NB4 (cell line): Measurements from ENCODE around the gene BICD2.
A peak's percentile ranks its signal among the peaks of the same experiment; 100 is the strongest.

Experiments
- DNase-seq: peaks from one replicate; pipeline ENCODE4 v3.0.0; 2010; ENCODE audit warnings: low read depth
- H3K4me3 ChIP-seq: one replicate; pipeline ENCODE4 v1.5.1; 2011; ENCODE audit warnings: mild to moderate bottlenecking, low read depth, low read length, moderate library complexity
- MYC ChIP-seq: IDR thresholded peaks from 2 replicates; pipeline ENCODE4 v1.6.1; 2011; ENCODE audit warnings: low read depth, low read length
- POLR2A ChIP-seq: IDR thresholded peaks from 2 replicates; pipeline ENCODE4 v1.6.1; 2011; ENCODE audit warnings: mild to moderate bottlenecking; ENCODE audit not compliant: insufficient read length; ENCODE audit errors: extremely low read depth
- TF ChIP-seq, protein P1 (sequence below): IDR thresholded peaks from one replicate; pipeline ENCODE4 v1.5.1; 2012; ENCODE audit warnings: low read depth, low read length
- TF ChIP-seq, protein P2 (sequence below): IDR thresholded peaks from 2 replicates; pipeline ENCODE4 v1.6.1; 2011; ENCODE audit warnings: low read depth, low read length

Gene BICD2

DNA sequence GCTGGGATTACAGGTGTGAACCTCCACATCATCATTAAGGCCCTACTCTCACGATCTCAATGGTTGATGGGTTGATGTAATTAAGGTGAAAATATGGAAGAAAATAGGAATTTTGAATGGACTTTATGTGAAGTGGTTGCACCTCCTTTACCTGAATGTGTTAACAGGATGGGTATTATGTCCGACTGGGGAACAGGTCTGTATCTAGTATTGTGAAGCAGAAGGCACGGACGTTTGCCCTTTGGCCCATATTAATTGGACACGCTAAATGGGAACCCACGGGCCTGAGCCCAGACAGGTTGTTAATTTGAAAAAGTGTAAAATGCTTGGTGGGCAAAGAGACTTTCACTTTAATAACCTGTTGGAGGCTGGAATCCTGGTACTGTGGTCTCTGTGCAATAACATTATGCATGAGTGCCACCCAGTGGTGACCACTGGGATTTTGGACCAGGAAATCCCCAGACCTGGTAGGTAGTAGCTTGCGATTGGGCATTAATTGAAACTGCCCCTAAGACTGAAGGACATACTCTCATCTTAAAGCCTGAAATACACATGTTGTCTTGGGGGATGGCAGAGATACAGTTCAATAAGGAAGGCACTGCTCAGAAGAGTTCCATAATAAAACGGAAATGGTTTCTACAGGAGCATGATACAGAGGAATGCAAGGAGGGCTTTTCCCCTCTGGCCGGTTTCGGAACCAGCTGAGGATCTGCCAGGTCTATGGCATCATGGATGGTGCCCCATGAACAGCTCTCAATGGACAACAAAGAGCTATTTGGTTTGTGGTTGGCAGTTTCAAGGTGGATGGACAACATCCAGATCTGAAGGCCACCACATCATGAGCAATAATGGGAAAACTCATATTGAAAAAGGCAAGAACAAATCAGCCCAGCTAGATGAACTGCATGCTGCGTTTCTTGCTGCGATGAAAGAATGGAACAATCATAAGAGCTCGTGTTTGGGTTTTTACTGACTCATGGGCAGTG lies 26.2 kb upstream of the BICD2 start:
- no peak overlapping the region for H3K4me3 ChIP-seq
- DNase-seq: peak; percentile 78
- TF ChIP-seq, protein P1, sequence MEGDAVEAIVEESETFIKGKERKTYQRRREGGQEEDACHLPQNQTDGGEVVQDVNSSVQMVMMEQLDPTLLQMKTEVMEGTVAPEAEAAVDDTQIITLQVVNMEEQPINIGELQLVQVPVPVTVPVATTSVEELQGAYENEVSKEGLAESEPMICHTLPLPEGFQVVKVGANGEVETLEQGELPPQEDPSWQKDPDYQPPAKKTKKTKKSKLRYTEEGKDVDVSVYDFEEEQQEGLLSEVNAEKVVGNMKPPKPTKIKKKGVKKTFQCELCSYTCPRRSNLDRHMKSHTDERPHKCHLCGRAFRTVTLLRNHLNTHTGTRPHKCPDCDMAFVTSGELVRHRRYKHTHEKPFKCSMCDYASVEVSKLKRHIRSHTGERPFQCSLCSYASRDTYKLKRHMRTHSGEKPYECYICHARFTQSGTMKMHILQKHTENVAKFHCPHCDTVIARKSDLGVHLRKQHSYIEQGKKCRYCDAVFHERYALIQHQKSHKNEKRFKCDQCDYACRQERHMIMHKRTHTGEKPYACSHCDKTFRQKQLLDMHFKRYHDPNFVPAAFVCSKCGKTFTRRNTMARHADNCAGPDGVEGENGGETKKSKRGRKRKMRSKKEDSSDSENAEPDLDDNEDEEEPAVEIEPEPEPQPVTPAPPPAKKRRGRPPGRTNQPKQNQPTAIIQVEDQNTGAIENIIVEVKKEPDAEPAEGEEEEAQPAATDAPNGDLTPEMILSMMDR: peak; percentile 68
- TF ChIP-seq MYC: 0 out of 2 replicates have a peak, but pooled peaks have one; percentile 15
- TF ChIP-seq POLR2A: no peak

DNA sequence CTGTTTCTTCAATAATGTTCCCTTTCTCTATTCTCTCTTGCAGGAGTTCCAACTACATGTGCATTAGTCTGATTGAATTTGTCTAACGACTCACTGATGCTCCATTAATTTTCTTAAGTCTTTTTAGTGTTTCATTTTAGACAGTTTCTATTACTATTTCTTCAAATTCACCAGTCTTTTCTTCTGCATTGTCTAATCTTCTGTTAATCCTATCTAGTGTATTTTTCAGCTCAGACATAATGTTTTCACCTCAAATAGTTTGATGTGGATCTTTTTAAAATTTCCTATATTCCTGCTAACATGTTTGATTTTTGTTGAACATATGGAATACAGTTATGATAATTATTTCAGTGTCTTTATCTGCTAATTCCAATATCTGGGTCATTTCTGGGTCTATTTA lies 21.7 kb upstream of the BICD2 start:
- H3K4me3 ChIP-seq: no peak overlapping the region
- DNase-seq: no peak
- TF ChIP-seq MYC (no peak), POLR2A (no peak)
- TF ChIP-seq, protein P2, sequence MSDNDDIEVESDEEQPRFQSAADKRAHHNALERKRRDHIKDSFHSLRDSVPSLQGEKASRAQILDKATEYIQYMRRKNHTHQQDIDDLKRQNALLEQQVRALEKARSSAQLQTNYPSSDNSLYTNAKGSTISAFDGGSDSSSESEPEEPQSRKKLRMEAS: no peak
- TF ChIP-seq, protein P1: no peak

DNA sequence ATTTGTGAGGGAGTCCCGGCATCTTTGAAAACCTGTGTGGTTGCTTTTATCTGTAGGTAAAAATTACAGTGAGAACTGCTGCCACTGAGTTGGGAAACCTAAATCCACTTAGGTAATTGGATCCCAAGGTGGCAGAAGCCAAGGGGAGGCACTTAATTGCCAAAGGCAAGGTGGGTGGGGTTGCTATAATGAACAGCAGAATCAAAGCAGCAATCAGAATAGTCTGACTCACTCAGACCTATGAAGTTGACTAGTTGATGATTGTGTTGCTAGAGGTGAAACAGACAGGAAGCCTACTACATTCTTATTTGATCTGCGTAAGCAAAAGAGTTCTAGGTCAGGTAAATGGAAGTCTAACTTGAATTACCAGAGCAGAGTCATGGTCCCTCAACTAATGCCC lies 17.3 kb upstream of the BICD2 start:
- no peak for DNase-seq
- no peak overlapping the region for H3K4me3 ChIP-seq
- TF ChIP-seq, protein P2: no peak
- TF ChIP-seq, protein P1: no peak
- TF ChIP-seq MYC: no peak
- TF ChIP-seq POLR2A: no peak

DNA sequence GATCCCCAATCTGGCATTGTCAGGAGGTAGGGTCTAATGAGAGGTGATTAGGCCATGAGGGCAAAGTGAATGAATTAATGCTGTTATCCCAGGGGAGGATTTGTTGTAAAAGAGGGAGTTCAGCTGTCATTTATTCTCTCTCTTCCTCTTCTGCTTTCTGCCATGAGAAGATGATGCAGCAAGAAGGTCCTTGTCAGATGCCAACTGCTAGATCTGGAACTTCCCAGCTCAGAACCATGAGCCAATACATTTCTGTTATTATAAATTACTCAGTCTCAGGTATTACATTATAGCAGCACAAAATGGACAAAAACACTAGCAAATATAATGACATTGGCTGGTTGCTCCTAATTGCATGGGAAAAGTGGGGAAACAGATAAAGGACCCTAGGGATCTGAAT lies 15.6 kb upstream of the BICD2 start:
- no peak overlapping the region for H3K4me3 ChIP-seq
- TF ChIP-seq, protein P1: no peak
- TF ChIP-seq POLR2A (no peak), MYC (no peak)
- TF ChIP-seq, protein P2: no peak
- DNase-seq: no peak

DNA sequence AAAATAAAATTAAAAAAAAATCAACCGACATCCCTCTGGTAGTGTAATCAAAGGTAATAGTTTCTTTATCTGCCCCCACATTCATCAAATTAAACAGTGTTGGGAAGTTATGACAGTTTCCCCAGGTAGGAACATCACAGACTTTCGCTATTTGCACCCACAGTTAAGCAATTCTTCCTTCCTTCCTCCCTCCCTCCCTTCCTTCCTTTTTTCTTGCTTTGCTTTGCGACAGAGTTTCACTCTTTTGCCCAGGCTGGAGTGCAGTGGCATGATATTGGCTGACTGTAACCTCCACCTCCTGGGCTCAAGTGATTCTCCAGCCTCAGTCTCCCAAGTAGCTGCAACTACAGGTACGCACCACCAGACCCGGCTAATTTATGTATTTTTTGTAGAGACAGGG lies 10.8 kb upstream of the BICD2 start:
- TF ChIP-seq POLR2A (no peak), MYC (no peak)
- TF ChIP-seq, protein P2: no peak
- TF ChIP-seq, protein P1: no peak
- DNase-seq: no peak
- no peak overlapping the region for H3K4me3 ChIP-seq

DNA sequence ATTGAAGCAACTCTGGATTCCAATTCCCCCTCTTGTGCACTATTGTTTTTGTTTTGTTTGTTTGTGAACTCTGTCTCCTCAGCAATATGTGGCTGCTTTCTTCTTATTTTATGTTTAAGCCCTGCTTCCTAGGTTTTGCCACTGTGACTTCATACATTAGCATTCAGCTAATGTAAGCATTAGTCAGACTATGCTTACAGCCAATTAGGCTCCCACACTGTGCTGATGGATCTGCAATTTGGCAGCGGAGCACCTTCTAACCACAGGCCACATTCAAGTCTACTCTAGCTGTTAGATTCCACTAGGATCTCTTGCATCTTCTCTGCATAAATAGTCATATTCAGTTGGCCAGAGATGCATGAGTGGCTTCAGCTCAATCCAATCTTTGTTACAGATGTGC lies 9.6 kb upstream of the BICD2 start:
- TF ChIP-seq, protein P1: no peak
- TF ChIP-seq, protein P2: no peak
- TF ChIP-seq MYC: no peak
- no peak for TF ChIP-seq POLR2A
- DNase-seq: no peak
- no peak overlapping the region for H3K4me3 ChIP-seq
